Panc1 (cell line): ENCODE measurements around the gene PMF1. TPM values are rescaled to one million over a fixed set of nuclear protein-coding genes. Genes with fewer than 3 reads are reported as not detected.
A peak's percentile ranks its signal among the peaks of the same experiment; 100 is the strongest.

ENCODE experiments used
- ATAC-seq: fragments of 200-7000 bp; cut with Tn5 transposase; 2 replicates; pipeline ENCODE4 v1.9.1; 2020; ENCODE audit warnings: mild to moderate bottlenecking, moderate library complexity
- BruUV-seq: library from RNA; stranded (reverse); fragments of 400-500 nt; replicated peaks from 2 replicates; lab custom pipeline; 2021; lab: Mats Ljungman, UMichigan
- CTCF ChIA-PET: fragments of 300-600 bp; sonication (Branson Sonifier 250); formaldehyde crosslinking; loops from one replicate; lab custom pipeline; 2022; ENCODE audit warnings: antibody characterized with exemption; lab: Charles Lee
- POLR2A ChIA-PET: fragments of 300-600 bp; sonication (Branson Sonifier 250); formaldehyde crosslinking; loops from one replicate; lab custom pipeline; 2022; ENCODE audit warnings: antibody characterized with exemption; lab: Charles Lee
- DNase-seq: peaks from one replicate; pipeline ENCODE4 v3.0.0-alpha.2; 2010; ENCODE audit warnings: low read depth, low spot score
- H3K27ac ChIP-seq: 2 replicates; pipeline ENCODE4 v1.5.1; 2011; ENCODE audit warnings: mild to moderate bottlenecking, low read length, inconsistent platforms
- H3K27me3 ChIP-seq: fragments of 200-500 bp; sonication (Bioruptor generic); 2 replicates; pipeline ENCODE4 v1.6.0; 2014; ENCODE audit warnings: low read length, inconsistent platforms; ENCODE audit not compliant: control insufficient read depth, insufficient read depth
- H3K36me3 ChIP-seq: fragments of 200-500 bp; sonication (Bioruptor generic); 2 replicates; pipeline ENCODE4 v1.5.1; 2014; ENCODE audit warnings: inconsistent platforms, mild to moderate bottlenecking, low read length, moderate library complexity; ENCODE audit not compliant: control insufficient read depth, insufficient read depth
- H3K4me1 ChIP-seq: 2 replicates; pipeline ENCODE4 v1.5.1; 2011; ENCODE audit warnings: inconsistent platforms, mild to moderate bottlenecking, low read length, moderate library complexity; ENCODE audit not compliant: control insufficient read depth, insufficient read depth
- H3K4me3 ChIP-seq, 2 experiments: 2 replicates each; pipeline ENCODE4 v1.5.1; 2011 to 2012; ENCODE audit warnings: low read depth in 2 of 2, low read length in 2 of 2, mild to moderate bottlenecking in 2 of 2, inconsistent platforms in 1 of 2, moderate library complexity in 1 of 2
- H3K9me3 ChIP-seq: fragments of 200-500 bp; sonication (Bioruptor generic); 2 replicates; pipeline ENCODE4 v1.5.1; 2014; ENCODE audit warnings: low read depth, mild to moderate bottlenecking, inconsistent platforms, low read length, moderate library complexity; ENCODE audit not compliant: control insufficient read depth, insufficient read depth
- CTCF ChIP-seq: fragments of 450-650 bp; IDR thresholded peaks from 2 replicates; pipeline ENCODE4 v1.5.1; 2017; ENCODE audit warnings: mild to moderate bottlenecking
- POLR2AphosphoS5 ChIP-seq: IDR thresholded peaks from 2 replicates; pipeline ENCODE4 v1.6.1; 2012; ENCODE audit warnings: mild to moderate bottlenecking, low read depth, low read length, moderate library complexity
- REST ChIP-seq, 2 experiments: IDR thresholded peaks; 2 replicates each; pipeline ENCODE4 v1.6.1; 2011 to 2012; ENCODE audit warnings: low read depth in 2 of 2, control low read depth in 1 of 2, low read length in 1 of 2, mild to moderate bottlenecking in 1 of 2, moderate library complexity in 1 of 2; ENCODE audit not compliant: insufficient read depth in 1 of 2
- SIN3A ChIP-seq: IDR thresholded peaks from 2 replicates; pipeline ENCODE4 v1.6.1; 2012; ENCODE audit warnings: low read depth, mild to moderate bottlenecking, low read length, moderate library complexity, borderline replicate concordance; ENCODE audit not compliant: insufficient read depth
- TCF7L2 ChIP-seq: IDR thresholded peaks from 2 replicates; pipeline ENCODE4 v1.6.1; 2011; ENCODE audit warnings: mild to moderate bottlenecking, low read depth, low read length, inconsistent platforms
- in situ Hi-C: cut with HindIII; loops from 2 replicates; pipeline ENCODE4 v1.10.0; 2016; ENCODE audit warnings: low sequenced_read_pairs, low pct_unique_long_range_greater_than_20kb
- intact Hi-C: fragments of 100-400 bp; cut with micrococcal nuclease; formaldehyde crosslinking; loops from one replicate; pipeline ENCODE4 v1.10.0; 2022; ENCODE audit not compliant: unreplicated experiment
- total RNA-seq: library from RNA; stranded (reverse); gene quantifications from one replicate; pipeline ENCODE4 v1.2.1, GENCODE V29; 2021; ENCODE audit not compliant: unreplicated experiment

PMF1 gene
- total RNA-seq, 1 experiment from 2014 or later: 57.5 TPM

GRCh38 chr1:156212130-156212529, 677 bp upstream of the PMF1 start:
- H3K4me3 ChIP-seq: peak overlapping the region; percentile 76 to 94
- TF ChIP-seq POLR2AphosphoS5 (no peak), REST (IDR thresholded peaks at IDR 0.05; ENCODE audit: insufficient read depth in 1 of 2, low read depth in 2 of 2, low read length in 1 of 2) (no peak), CTCF (no peak), TCF7L2 (no peak), SIN3A (no peak)
- in situ Hi-C loops: no loop called here
- CTCF ChIA-PET: interaction anchor here (1.3 kb wide), 1 partner anchor 13 kb away, joined by 5 read pairs; no protein-coding TSS in a partner anchor
- peaks cover 7% of the 10 kb centered on the region; the same call in 1 of the 2 replicates for H3K4me1 ChIP-seq
- POLR2A ChIA-PET: no interaction called here
- H3K36me3 ChIP-seq: peaks cover 3% of the 10 kb centered on the region; the same call in 1 of the 2 replicates
- H3K27ac ChIP-seq: peak overlapping the region; percentile 97
- intact Hi-C loops: loop anchor here (5.0 kb wide), 1 partner anchor 115 kb away; no protein-coding TSS in a partner anchor
- DNase-seq (no peak), ATAC-seq (no peak)
- BruUV-seq: no TSS peak
- no peaks in the 10 kb centered on the region for H3K9me3 ChIP-seq
- no peaks in the 10 kb centered on the region for H3K27me3 ChIP-seq

GRCh38 chr1:156213644-156213966, 798 bp downstream of the PMF1 start:
- intact Hi-C loops (loop anchor here (5.0 kb wide), 1 partner anchor 116 kb away; no protein-coding TSS in a partner anchor), in situ Hi-C loops (no loop called here)
- no TSS peak for BruUV-seq
- no peak for TF ChIP-seq POLR2AphosphoS5
- no peak for TF ChIP-seq CTCF
- TF ChIP-seq REST (IDR thresholded peaks at IDR 0.05; ENCODE audit: insufficient read depth in 1 of 2, low read depth in 2 of 2, low read length in 1 of 2): no peak
- no peak for TF ChIP-seq SIN3A
- no peak for TF ChIP-seq TCF7L2
- Histone ChIP-seq H3K27ac (peak overlapping the region; percentile 97), H3K4me1 (peaks cover 7% of the 10 kb centered on the region; the same call in 1 of the 2 replicates), H3K27me3 (no peaks in the 10 kb centered on the region), H3K36me3 (peaks cover 2% of the 10 kb centered on the region; the same call in 1 of the 2 replicates), H3K4me3 (peak overlapping the region; percentile 76 to 94), H3K9me3 (no peaks in the 10 kb centered on the region)
- DNase-seq (no peak), ATAC-seq (no peak)
- ChIA-PET CTCF (interaction anchor here (1.1 to 1.3 kb wide), 2 partner anchors 12 to 147 kb away, joined by 5 to 9 read pairs; no protein-coding TSS in a partner anchor), POLR2A (interaction anchor here (1.2 kb wide), 1 partner anchor 68 kb away, joined by 5 read pairs; no protein-coding TSS in a partner anchor)
